T-helper 1 cell treated with Interleukin-12 subunit alpha and Interleukin-12 subunit beta and Interleukin-4 antibody, amounts not matched to agents 30 μg/mL and 1 μg/mL, for 36 hours (primary cell): ENCODE measurements around the gene SCAPER.
A peak's percentile ranks its signal among the peaks of the same experiment; 100 is the strongest.
"Not testable (repeated sequence)": the region's sequence is repeated elsewhere in the genome, so short reads cannot be mapped to it uniquely, and the experiment has no call there.

Experiments
- H3K27ac Mint-ChIP-seq: one replicate; pipeline ENCODE4 v1.8.0; 2021; ENCODE audit warnings: mild to moderate bottlenecking, mixed read lengths
- H3K27me3 Mint-ChIP-seq: one replicate; pipeline ENCODE4 v1.8.0; 2021; ENCODE audit warnings: low read depth, mixed read lengths
- H3K36me3 Mint-ChIP-seq: one replicate; pipeline ENCODE4 v1.8.0; 2021; ENCODE audit warnings: low read depth, mixed read lengths
- H3K4me1 Mint-ChIP-seq: one replicate; pipeline ENCODE4 v1.8.0; 2021; ENCODE audit warnings: low read depth, mixed read lengths
- H3K4me3 Mint-ChIP-seq: one replicate; pipeline ENCODE4 v1.8.0; 2021; ENCODE audit warnings: mild to moderate bottlenecking, moderate library complexity, mixed read lengths
- H3K9me3 Mint-ChIP-seq: one replicate; pipeline ENCODE4 v1.8.0; 2021; ENCODE audit warnings: mixed read lengths

The SCAPER gene

DNA sequence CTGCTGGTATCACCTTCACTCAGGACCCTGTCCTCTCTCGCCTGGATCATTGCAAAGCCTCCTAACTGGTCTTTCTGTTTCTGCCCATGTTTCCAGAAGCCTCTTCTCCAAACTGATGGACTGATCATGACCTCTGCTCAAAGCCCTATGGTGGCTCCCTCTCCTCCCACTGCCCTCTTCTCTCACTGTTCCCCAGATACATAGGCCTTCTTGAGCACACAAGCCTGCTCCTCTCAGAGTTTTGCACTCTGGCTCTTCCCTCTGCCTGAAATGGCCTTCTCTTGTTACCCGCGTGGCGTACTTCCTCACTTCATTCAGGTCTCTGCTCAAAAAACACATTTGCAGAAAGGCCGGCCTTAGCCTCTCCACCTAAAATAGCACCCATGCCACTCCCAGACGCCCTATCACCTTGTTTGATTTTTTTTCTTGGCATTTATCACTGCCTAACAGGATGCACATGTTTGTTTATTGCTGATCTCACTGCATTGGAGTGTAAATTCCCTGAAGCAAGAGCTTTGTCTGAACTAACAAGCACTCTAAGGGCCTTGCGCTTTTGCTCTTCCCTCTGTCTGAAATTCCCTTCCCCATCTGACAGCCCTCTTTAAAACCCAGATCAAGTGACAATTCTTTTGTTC is 592.5 kb downstream of the SCAPER start:
- Mint-ChIP-seq H3K27me3 (peaks cover 4% of the 10 kb centered on the region), H3K27ac (no peak overlapping the region), H3K4me3 (peak overlapping the region; percentile 85), H3K4me1 (peaks cover 24% of the 10 kb centered on the region), H3K9me3 (no peaks in the 10 kb centered on the region), H3K36me3 (peaks cover 11% of the 10 kb centered on the region)

DNA sequence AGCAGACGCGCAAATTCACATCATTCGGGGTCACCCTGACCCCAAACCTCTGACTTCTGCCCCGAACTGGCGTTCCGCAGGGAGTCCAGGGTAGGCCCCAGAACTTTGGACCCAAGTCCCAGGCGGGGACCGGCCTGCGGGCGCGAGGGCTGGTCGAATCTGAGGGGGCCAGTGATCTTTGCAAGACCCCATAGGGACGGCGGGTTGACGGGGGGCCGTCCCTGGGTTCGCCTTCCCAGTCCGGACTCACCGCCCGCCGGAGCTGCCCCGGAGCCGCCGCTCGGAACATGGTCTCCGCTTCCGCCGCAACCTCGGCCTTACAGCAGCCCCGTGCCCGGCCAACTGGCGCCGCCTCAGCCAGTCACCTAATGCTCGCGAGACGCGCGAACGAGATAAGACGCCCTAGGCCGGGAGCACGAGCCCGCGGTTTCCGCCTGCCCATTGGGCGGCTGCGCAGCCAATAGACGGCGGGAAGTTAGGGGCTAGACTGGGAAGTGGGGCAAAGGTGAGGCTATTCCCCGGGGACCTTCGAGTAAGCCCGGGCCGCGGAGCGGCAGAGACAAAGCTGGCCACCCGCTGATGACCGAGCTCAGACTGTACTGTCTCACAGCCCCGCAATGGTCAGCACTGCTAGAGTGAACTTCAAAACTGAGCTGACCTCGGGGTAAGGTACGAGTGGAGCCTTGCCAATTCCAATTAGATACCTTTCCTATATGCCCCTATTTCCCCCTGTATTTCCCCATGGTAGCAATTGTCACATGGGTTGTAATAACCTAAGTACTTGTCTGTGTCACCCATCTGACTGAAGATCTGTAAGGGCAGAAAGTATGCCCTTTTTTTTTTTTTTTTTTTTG is 593.8 kb downstream of the SCAPER start, which contains the start of gene ETFA:
ETFA (minus strand) TSS at position 370 of the 854 bp plus-strand sequence; CDS start at position 289, 81 bp downstream.
- no peaks in the 10 kb centered on the region for H3K9me3 Mint-ChIP-seq
- peaks cover 11% of the 10 kb centered on the region for H3K36me3 Mint-ChIP-seq
- peaks cover 25% of the 10 kb centered on the region for H3K4me1 Mint-ChIP-seq

GRCh38 chr15:76310475-76311099 is 594.6 kb downstream of the SCAPER start:
- peaks cover 4% of the 10 kb centered on the region for H3K27me3 Mint-ChIP-seq
- no peaks in the 10 kb centered on the region for H3K9me3 Mint-ChIP-seq
- H3K4me1 Mint-ChIP-seq = peaks cover 25% of the 10 kb centered on the region
- peaks cover 11% of the 10 kb centered on the region for H3K36me3 Mint-ChIP-seq
- peak overlapping the region; percentile 72 for H3K27ac Mint-ChIP-seq
- H3K4me3 Mint-ChIP-seq = peak overlapping the region; percentile 85

More for the DNA sequence above, 593.8 kb downstream of the SCAPER start, which contains the start of gene ETFA:
- Mint-ChIP-seq H3K27me3 (peaks cover 4% of the 10 kb centered on the region), H3K4me3 (peak within 1 kb of the TSS; percentile 85), H3K27ac (peak within 1 kb of the TSS; percentile 80)

- Mint-ChIP-seq H3K4me1 (peaks cover 25% of the 10 kb centered on the region), H3K27ac (no peak overlapping the region), H3K4me3 (peak overlapping the region; percentile 85)
Observed at GRCh38 chr15:76309601-76310330, 595.4 kb downstream of the SCAPER start.

DNA sequence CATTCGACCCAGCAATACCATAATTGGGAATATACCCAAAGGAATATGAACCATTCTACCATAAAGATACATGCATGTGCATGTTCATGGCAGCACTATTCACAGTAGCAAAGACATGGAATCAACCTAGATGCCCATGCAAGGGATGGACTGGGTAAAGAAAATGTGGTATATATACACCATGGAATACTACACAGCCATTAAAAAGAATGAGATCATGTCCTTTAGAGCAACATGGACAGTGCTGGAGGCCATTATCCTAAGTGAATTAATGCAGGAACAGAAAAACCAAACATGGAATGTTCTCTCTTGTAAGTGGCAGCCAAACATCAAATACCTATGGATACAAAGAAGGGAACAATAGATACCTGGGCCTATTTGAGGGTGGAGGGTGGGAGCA is 601.2 kb downstream of the SCAPER start:
- Mint-ChIP-seq H3K4me3 (no peak overlapping the region), H3K36me3 (peaks cover 7% of the 10 kb centered on the region), H3K9me3 (peaks cover 4% of the 10 kb centered on the region), H3K27ac (no peak overlapping the region), H3K4me1 (peaks cover 4% of the 10 kb centered on the region), H3K27me3 (no peaks in the 10 kb centered on the region)

More at GRCh38 chr15:76309601-76310330, 595.4 kb downstream of the SCAPER start:
- Mint-ChIP-seq H3K36me3 (peaks cover 14% of the 10 kb centered on the region), H3K9me3 (peaks cover 4% of the 10 kb centered on the region), H3K27me3 (peaks cover 4% of the 10 kb centered on the region)

DNA sequence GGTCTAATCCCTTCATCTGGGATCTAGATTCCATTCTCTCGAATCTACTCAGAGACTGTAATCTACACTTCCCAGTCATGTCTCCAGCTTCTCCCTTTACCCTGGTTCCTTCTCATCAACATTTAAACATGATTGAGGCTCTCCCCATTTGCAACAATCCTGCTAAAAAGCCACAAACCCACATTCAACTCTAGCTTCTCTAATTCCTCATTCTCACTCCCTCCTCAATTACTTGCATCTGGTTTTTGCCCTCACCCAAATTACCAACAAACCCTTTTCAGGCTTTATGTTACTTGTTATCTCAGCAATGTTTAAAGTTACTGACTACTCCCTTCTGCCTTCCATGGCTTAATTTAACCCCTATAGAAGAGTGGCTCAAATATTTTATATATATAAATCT is 605.4 kb downstream of the SCAPER start:
- Mint-ChIP-seq H3K4me3 (no peak overlapping the region), H3K9me3 (no peaks in the 10 kb centered on the region), H3K27ac (no peak overlapping the region), H3K27me3 (no peaks in the 10 kb centered on the region), H3K4me1 (no peaks in the 10 kb centered on the region), H3K36me3 (peaks cover 3% of the 10 kb centered on the region)

- H3K4me3 Mint-ChIP-seq = no peak overlapping the region
- H3K27me3 Mint-ChIP-seq = no peaks in the 10 kb centered on the region
- no peak overlapping the region for H3K27ac Mint-ChIP-seq
- H3K4me1 Mint-ChIP-seq = no peaks in the 10 kb centered on the region
- no peaks in the 10 kb centered on the region for H3K9me3 Mint-ChIP-seq
- H3K36me3 Mint-ChIP-seq = peaks cover 3% of the 10 kb centered on the region
Observed at GRCh38 chr15:76298986-76299385, 606.2 kb downstream of the SCAPER start.

GRCh38 chr15:76297951-76298350 is 607.2 kb downstream of the SCAPER start:
- not testable (repeated sequence) for H3K4me1 Mint-ChIP-seq

More at GRCh38 chr15:76297951-76298350, 607.2 kb downstream of the SCAPER start:
- not testable (repeated sequence) for H3K27ac Mint-ChIP-seq, H3K27me3 Mint-ChIP-seq, H3K4me3 Mint-ChIP-seq, H3K36me3 Mint-ChIP-seq, H3K9me3 Mint-ChIP-seq
